HepG2 (cell line): ENCODE results near the gene PLB1. TPM values are rescaled to one million over a fixed set of nuclear protein-coding genes. Genes with fewer than 3 reads are reported as not detected.

Experiments used
- ATAC-seq: fragments of 200-7000 bp; cut with Tn5 transposase; 3 replicates; pipeline ENCODE4 v1.9.1; 2020; ENCODE audit warnings: mild to moderate bottlenecking, moderate library complexity
- BruUV-seq: library from RNA; stranded (reverse); fragments of 400-500 nt; replicated peaks from 2 replicates; lab custom pipeline; 2021; lab: Mats Ljungman, UMichigan
- CTCF ChIA-PET: fragments of 300-600 bp; formaldehyde crosslinking; extraction: SDS; loops from one replicate; lab custom pipeline; 2021; ENCODE audit warnings: low total read pairs, inconsistent platforms, low intra/inter-chr PET ratio; lab: Yijun Ruan, JAX
- POLR2A ChIA-PET: fragments of 350-600 bp; sonication (Branson Sonifier 250); formaldehyde crosslinking; loops from one replicate; lab custom pipeline; 2020; ENCODE audit warnings: antibody characterized with exemption, inconsistent platforms; lab: Yijun Ruan, JAX
- DNase-seq: peaks from one replicate; pipeline ENCODE4 v3.0.0-alpha.2; 2015; ENCODE audit warnings: low spot score
- FAIRE-seq: peaks from 3 replicates; lab custom pipeline; 2011; peaks lifted over from hg19 to GRCh38; lab: Jason Lieb, UNC
- H2AFZ ChIP-seq: one replicate; pipeline ENCODE4 v1.6.1; 2011; ENCODE audit warnings: low read length, inconsistent platforms
- H3K27ac ChIP-seq: fragments of 300-600 bp; 3 replicates; pipeline ENCODE4 v1.8.0; 2011; ENCODE audit warnings: mixed run types, mild to moderate bottlenecking, mixed read lengths, low read length, inconsistent platforms; ENCODE audit not compliant: insufficient read depth; ENCODE audit errors: extremely low read length
- H3K27me3 ChIP-seq, 2 experiments: fragments of 200-600 bp in 1 of 2; 2 replicates in 1 of 2; 3 replicates in 1 of 2; pipeline versions ENCODE4 v1.6.0 to v1.8.0; 2011; ENCODE audit warnings: low read length in 2 of 2, mild to moderate bottlenecking in 2 of 2, moderate library complexity in 2 of 2, inconsistent platforms in 1 of 2; ENCODE audit not compliant: insufficient read depth in 2 of 2, control insufficient read depth in 1 of 2
- H3K36me3 ChIP-seq, 2 experiments: fragments of 200-600 bp in 1 of 2; replicated peaks in 1 of 2; 2 replicates in 1 of 2; 3 replicates in 1 of 2; pipeline versions ENCODE4 v1.5.1 to v1.8.0; 2011; ENCODE audit warnings: low read length in 2 of 2, inconsistent platforms in 1 of 2; ENCODE audit not compliant: insufficient read depth in 2 of 2, control insufficient read depth in 1 of 2
- H3K4me1 ChIP-seq: 2 replicates; pipeline ENCODE4 v1.5.1; 2012; ENCODE audit warnings: low read length, inconsistent platforms; ENCODE audit not compliant: insufficient read depth
- H3K4me2 ChIP-seq: 2 replicates; pipeline ENCODE4 v1.6.0; 2011; ENCODE audit warnings: low read depth, low read length, inconsistent platforms
- H3K4me3 ChIP-seq, 3 experiments: fragments of 200-600 bp in 1 of 3; sonication (generic), shearing (Covaris generic) in 1 of 3; replicated peaks in 1 of 3; 2 replicates each; pipeline ENCODE4 v1.5.1; 2011 to 2016; ENCODE audit warnings: low read length in 3 of 3, inconsistent platforms in 2 of 3, low read depth in 2 of 3, mild to moderate bottlenecking in 2 of 3, control low read depth in 1 of 3, mixed read lengths in 1 of 3; ENCODE audit not compliant: insufficient read depth in 1 of 3
- H3K79me2 ChIP-seq: one replicate; pipeline ENCODE4 v1.6.1; 2011; ENCODE audit warnings: low read length, inconsistent platforms; ENCODE audit not compliant: insufficient read depth
- H3K9ac ChIP-seq: 2 replicates; pipeline ENCODE4 v1.6.0; 2011; ENCODE audit warnings: mild to moderate bottlenecking, low read depth, low read length, inconsistent platforms; ENCODE audit not compliant: insufficient read depth
- H3K9me3 ChIP-seq: 2 replicates; pipeline ENCODE4 v1.5.1; 2012; ENCODE audit warnings: mild to moderate bottlenecking, low read length
- H4K20me1 ChIP-seq: 2 replicates; pipeline ENCODE4 v1.6.0; 2011; ENCODE audit warnings: inconsistent platforms, mild to moderate bottlenecking, low read length, moderate library complexity; ENCODE audit not compliant: insufficient read depth
- CREM ChIP-seq, 2 experiments: sonication (generic) in 1 of 2; formaldehyde crosslinking in 1 of 2; IDR thresholded peaks; 2 replicates each; pipeline versions ENCODE4 v1.4.0 to v1.6.1; 2016 to 2020; ENCODE audit warnings: antibody characterized with exemption in 1 of 2, mild to moderate bottlenecking in 1 of 2, missing genetic modification reagents in 1 of 2
- ZSCAN22 ChIP-seq: sonication (generic); formaldehyde crosslinking; IDR thresholded peaks from 2 replicates; pipeline ENCODE4 v1.4.0; 2020; ENCODE audit warnings: mild to moderate bottlenecking, missing genetic modification reagents
- WGBS: methylation state at CpG from one replicate; pipeline ENCODE4 v1.1.6; 2017; ENCODE audit warnings: low lambda C conversion rate; 5-methylcytosine and 5-hydroxymethylcytosine counted together
- in situ Hi-C: cut with HindIII; loops from 2 replicates; pipeline ENCODE4 v1.10.0; 2017; ENCODE audit warnings: low pct_unique_long_range_greater_than_20kb; ENCODE audit not compliant: extremely low pct_ligation_motif_present
- intact Hi-C: fragments of 100-400 bp; cut with micrococcal nuclease; formaldehyde crosslinking; loops from one replicate; pipeline ENCODE4 v1.10.0; 2022; ENCODE audit not compliant: unreplicated experiment
- polyA plus RNA-seq, 8 experiments: library from polyadenylated mRNA; depleted of rRNA in 3 of 8; stranded (reverse) in 7 of 8; unstranded in 1 of 8; fragments of >200 nt; fragmentation: Illumina TruSeq in 4 of 8; extraction: Trizol in 4 of 8; gene quantifications; 2 replicates each; pipeline versions ENCODE4 v1.2.1 to v1.2.3, GENCODE V29; 2011 to 2016; ENCODE audit warnings: low read depth in 4 of 8, missing spikeins in 1 of 8, mixed read lengths in 1 of 8; ENCODE audit not compliant: insufficient read depth in 1 of 8
- total RNA-seq, 5 experiments: library from RNA; depleted of rRNA; stranded (reverse); fragments of >200 nt; fragmentation: Illumina TruSeq; extraction: Trizol; gene quantifications; 2 replicates each; pipeline ENCODE4 v1.2.3, GENCODE V29; 2016; ENCODE audit warnings: low read depth in 1 of 5
- TF ChIP-seq, protein P1 (sequence below): sonication (generic); formaldehyde crosslinking; conservative IDR thresholded peaks from 2 replicates; pipeline ENCODE4 v1.4.0; 2020; ENCODE audit warnings: missing genetic modification reagents
- TF ChIP-seq, protein P2 (sequence below): sonication (generic); formaldehyde crosslinking; IDR thresholded peaks from 2 replicates; pipeline ENCODE4 v1.5.1; 2020; ENCODE audit warnings: missing genetic modification reagents, mild to moderate bottlenecking, borderline replicate concordance

PLB1 gene
- total and polyA plus RNA-seq, 2 of the 13 experiments (the other 11 are each of a cell fraction or from before 2014, with no cell fraction given): 0.20 to 1.8 TPM

DNA sequence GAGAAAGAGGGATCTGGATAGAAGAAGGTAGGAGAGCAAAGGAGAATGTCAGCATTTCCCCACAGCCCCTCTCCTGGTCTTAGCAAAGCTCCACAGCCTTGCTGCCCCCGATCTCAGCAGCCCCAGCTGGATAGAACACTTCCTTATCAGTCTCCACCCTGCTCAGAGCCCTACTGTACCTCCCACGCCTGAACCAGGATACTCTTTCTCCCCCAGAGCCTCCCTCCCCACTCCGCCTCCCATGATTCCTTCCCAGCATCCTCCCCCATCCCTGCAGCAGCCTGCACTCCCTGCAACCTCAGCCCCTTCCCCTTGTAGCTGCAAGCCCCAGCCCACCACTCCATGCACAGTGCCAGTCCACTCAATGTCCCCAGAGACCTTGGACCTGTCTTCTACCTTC is 25.8 kb downstream of the PLB1 start (continued):
- TF ChIP-seq, protein P1, sequence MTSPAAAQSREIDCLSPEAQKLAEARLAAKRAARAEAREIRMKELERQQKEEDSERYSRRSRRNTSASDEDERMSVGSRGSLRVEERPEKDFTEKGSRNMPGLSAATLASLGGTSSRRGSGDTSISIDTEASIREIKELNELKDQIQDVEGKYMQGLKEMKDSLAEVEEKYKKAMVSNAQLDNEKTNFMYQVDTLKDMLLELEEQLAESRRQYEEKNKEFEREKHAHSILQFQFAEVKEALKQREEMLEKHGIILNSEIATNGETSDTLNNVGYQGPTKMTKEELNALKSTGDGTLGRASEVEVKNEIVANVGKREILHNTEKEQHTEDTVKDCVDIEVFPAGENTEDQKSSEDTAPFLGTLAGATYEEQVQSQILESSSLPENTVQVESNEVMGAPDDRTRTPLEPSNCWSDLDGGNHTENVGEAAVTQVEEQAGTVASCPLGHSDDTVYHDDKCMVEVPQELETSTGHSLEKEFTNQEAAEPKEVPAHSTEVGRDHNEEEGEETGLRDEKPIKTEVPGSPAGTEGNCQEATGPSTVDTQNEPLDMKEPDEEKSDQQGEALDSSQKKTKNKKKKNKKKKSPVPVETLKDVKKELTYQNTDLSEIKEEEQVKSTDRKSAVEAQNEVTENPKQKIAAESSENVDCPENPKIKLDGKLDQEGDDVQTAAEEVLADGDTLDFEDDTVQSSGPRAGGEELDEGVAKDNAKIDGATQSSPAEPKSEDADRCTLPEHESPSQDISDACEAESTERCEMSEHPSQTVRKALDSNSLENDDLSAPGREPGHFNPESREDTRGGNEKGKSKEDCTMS (CRISPR knock-in tag): no peak
- TF ChIP-seq, all 625 proteins: peak for 0

DNA sequence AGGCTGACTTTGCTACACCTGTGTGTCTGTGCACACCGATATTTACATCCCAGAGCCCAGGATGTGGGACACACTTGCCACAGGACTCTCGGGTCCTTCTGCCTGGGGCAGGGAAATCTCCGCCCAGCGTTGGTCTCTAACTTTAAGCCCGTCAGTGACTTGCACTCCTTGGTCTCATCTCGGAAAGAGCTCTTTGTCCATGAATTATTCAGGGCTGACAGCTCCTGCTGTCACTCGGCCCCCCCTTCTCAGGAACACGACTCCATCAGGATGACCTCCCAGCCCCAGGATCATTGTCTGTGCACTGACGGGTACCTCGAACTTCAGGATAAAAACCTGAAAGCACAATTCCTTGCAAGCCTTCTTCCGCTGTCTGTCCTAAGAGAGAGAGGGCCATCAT is 26.6 kb downstream of the PLB1 start:
- no peak for FAIRE-seq
- H2AFZ ChIP-seq: no peak overlapping the region
- H3K79me2 ChIP-seq: no peaks in the 10 kb centered on the region
- no peaks in the 10 kb centered on the region for H3K4me1 ChIP-seq
- in situ Hi-C loops: no loop called here
- no peaks in the 10 kb centered on the region for H3K9me3 ChIP-seq
- H3K36me3 ChIP-seq: no peaks in the 10 kb centered on the region
- POLR2A ChIA-PET: no interaction called here
- TF ChIP-seq CREM (IDR thresholded peaks at IDR 0.05) (no peak), CREM (CRISPR knock-in tag; IDR thresholded peaks at IDR 0.05) (no peak), ZSCAN22 (CRISPR knock-in tag) (no peak)
- TF ChIP-seq, protein P2, sequence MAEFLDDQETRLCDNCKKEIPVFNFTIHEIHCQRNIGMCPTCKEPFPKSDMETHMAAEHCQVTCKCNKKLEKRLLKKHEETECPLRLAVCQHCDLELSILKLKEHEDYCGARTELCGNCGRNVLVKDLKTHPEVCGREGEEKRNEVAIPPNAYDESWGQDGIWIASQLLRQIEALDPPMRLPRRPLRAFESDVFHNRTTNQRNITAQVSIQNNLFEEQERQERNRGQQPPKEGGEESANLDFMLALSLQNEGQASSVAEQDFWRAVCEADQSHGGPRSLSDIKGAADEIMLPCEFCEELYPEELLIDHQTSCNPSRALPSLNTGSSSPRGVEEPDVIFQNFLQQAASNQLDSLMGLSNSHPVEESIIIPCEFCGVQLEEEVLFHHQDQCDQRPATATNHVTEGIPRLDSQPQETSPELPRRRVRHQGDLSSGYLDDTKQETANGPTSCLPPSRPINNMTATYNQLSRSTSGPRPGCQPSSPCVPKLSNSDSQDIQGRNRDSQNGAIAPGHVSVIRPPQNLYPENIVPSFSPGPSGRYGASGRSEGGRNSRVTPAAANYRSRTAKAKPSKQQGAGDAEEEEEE: no peak
- TF ChIP-seq, all 625 proteins: peak for 0
- no peak overlapping the region for H3K4me3 ChIP-seq
- H3K4me2 ChIP-seq: no peak overlapping the region
- intact Hi-C loops: no loop called here
- no peak for DNase-seq
- no TSS peak for BruUV-seq
- ATAC-seq: no peak
- no peaks in the 10 kb centered on the region for H4K20me1 ChIP-seq
- H3K9ac ChIP-seq: no peak overlapping the region
- H3K27me3 ChIP-seq: peaks cover 6 to 46% of the 10 kb centered on the region in 2 experiments; a peak in 4 of 5 replicates
- H3K27ac ChIP-seq: no peak overlapping the region
- WGBS: 20% methylated on average over 9 of the region's 11 CpGs
- CTCF ChIA-PET: no interaction called here
